Activated CD4-positive, alpha-beta T cell treated with anti-CD3 and anti-CD28 coated beads, Interleukin-10, Interleukin-2, amounts not matched to agents 100 ng/mL and 50 ng/mL, durations not matched to agents 16 hours and 8 hours (primary cell): ENCODE measurements around the gene C10orf71.

Experiments used
- DNase-seq: peaks from one replicate; pipeline ENCODE4 v3.0.0-alpha.2; 2020

The C10orf71 gene

GRCh38 chr10:49362596-49363260, 63.8 kb downstream of the C10orf71 start:
- DNase-seq = no peak

GRCh38 chr10:49363309-49364031, 64.5 kb downstream of the C10orf71 start:
- DNase-seq = no peak

GRCh38 chr10:49364051-49364450, 65.1 kb downstream of the C10orf71 start:
- DNase-seq = no peak

GRCh38 chr10:49364747-49365146, 65.8 kb downstream of the C10orf71 start:
- DNase-seq = no peak

GRCh38 chr10:49365275-49365674, 66.3 kb downstream of the C10orf71 start:
- DNase-seq = no peak

GRCh38 chr10:49365675-49366415, 66.9 kb downstream of the C10orf71 start:
- no peak for DNase-seq

- DNase-seq = no peak
These were observed 67.5 kb downstream of the C10orf71 start for GRCh38 chr10:49366460-49366859.

GRCh38 chr10:49367600-49367999, 68.6 kb downstream of the C10orf71 start:
- no peak for DNase-seq

GRCh38 chr10:49368256-49368655, 69.3 kb downstream of the C10orf71 start:
- no peak for DNase-seq

GRCh38 chr10:49369216-49370162, 70.5 kb downstream of the C10orf71 start:
- no peak for DNase-seq

GRCh38 chr10:49370326-49371100, 71.5 kb downstream of the C10orf71 start:
- no peak for DNase-seq

GRCh38 chr10:49371967-49372366, 73.0 kb downstream of the C10orf71 start:
- DNase-seq = no peak

GRCh38 chr10:49373361-49373760, 74.4 kb downstream of the C10orf71 start:
- no peak for DNase-seq

GRCh38 chr10:49374740-49375139, 75.8 kb downstream of the C10orf71 start:
- no peak for DNase-seq

GRCh38 chr10:49375611-49376010, 76.6 kb downstream of the C10orf71 start:
- no peak for DNase-seq
